Fibroblast of mammary gland (primary cell): ENCODE data around the gene PTBP3.
"Not testable (repeated sequence)": the region's sequence is repeated elsewhere in the genome, so short reads cannot be mapped to it uniquely, and the experiment has no call there.

Source experiments
- DNase-seq: peaks from one replicate; pipeline ENCODE4 v3.0.0-alpha.2; 2010; ENCODE audit warnings: low read depth
- H3K4me3 ChIP-seq: 2 replicates; pipeline ENCODE4 v1.5.1; 2011; ENCODE audit warnings: low read depth, mild to moderate bottlenecking, low read length, moderate library complexity; ENCODE audit not compliant: control insufficient read depth
- CTCF ChIP-seq: conservative IDR thresholded peaks from 2 replicates; pipeline ENCODE4 v1.5.1; 2011; ENCODE audit warnings: low read depth, low read length, inconsistent platforms; ENCODE audit not compliant: control insufficient read depth, insufficient read depth

Gene PTBP3

GRCh38 chr9:112203536-112203935 lies 129.9 kb downstream of the PTBP3 start:
- no peak overlapping the region for H3K4me3 ChIP-seq
- no peak for TF ChIP-seq CTCF
- DNase-seq: peak; percentile 49

DNA sequence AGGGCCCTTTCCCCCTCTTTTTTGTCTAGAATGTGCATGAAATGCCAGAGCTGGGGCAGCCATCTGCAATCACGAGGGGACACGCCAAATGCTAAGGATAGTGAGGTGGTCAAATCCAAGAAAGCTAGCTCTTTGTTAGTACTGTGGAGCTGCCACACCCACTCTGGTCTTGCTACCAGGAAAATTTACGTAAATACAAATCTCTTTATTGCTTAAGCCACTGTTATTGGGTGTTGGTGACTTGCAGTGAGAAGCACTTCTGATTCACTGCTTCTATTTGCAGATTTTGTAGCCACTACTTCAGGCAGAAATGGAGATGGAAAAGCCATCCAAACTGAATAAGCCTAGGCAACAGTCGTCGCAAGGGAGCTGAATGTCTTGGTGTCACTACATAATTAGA lies 132.7 kb downstream of the PTBP3 start:
- TF ChIP-seq CTCF: no peak
- no peak for DNase-seq
- H3K4me3 ChIP-seq: no peak overlapping the region

- DNase-seq: no peak
- TF ChIP-seq CTCF: no peak
- no peak overlapping the region for H3K4me3 ChIP-seq
Measured at GRCh38 chr9:112198646-112199045, 134.8 kb downstream of the PTBP3 start.

- peak; percentile 18 for DNase-seq
- no peak overlapping the region for H3K4me3 ChIP-seq
- no peak for TF ChIP-seq CTCF
Measured at GRCh38 chr9:112194969-112195431, 138.4 kb downstream of the PTBP3 start.

- H3K4me3 ChIP-seq: no peak overlapping the region
Measured at GRCh38 chr9:112193572-112194288, 139.7 kb downstream of the PTBP3 start.

DNA sequence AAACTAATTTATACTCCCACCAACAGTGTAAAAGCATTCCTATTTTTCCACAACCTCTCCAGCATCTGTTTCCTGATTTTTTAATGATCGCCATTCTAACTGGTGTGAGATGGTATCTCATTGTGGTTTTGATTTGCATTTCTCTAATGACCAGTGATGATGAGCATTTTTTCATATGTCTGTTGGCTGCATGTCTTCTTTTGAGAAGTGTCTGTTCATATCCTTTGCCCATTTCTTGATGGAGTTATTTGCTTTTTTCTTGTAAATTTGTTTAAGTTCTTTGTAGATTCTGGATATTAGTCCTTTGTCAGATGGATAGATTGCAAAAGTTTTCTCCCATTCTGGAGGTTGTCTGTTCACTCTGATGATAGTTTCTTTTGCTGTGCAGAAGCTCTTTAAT lies 143.1 kb downstream of the PTBP3 start:
- H3K4me3 ChIP-seq, DNase-seq: not testable (repeated sequence)

More at GRCh38 chr9:112193572-112194288, 139.7 kb downstream of the PTBP3 start:
- no peak for DNase-seq
- TF ChIP-seq CTCF: no peak

GRCh38 chr9:112188884-112189283 lies 144.5 kb downstream of the PTBP3 start:
- no peak overlapping the region for H3K4me3 ChIP-seq
- no peak for DNase-seq
- no peak for TF ChIP-seq CTCF
